GM21717 (cell line): Measurements from ENCODE around the gene TICRR.

Source experiments
- ATAC-seq: cut with Tn5 transposase; IDR thresholded peaks from one replicate; pipeline ENCODE4 v1.9.1; 2021; ENCODE audit warnings: mild to moderate bottlenecking, moderate library complexity; ENCODE audit not compliant: unreplicated experiment

Gene TICRR

DNA sequence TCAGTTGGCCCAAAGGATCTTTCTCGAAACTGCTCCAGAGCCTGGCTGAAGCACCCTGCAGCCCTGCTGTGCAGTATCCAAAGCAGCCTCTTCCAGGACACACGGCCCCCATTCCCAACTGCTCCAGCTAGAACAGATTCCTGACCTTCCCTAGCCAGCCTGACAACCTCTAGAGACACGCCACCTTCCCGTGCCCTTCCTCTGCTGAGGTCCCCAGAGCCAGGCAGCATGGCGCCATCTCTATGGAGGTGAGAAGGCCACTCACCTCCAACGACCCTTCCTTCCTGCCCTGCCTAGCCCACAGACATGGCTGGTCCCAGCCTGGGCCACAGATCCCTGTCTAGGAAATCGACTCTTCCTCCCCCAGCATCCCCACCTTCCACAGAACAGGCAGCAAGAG, 76.9 kb downstream of the TICRR start:
- no peak for ATAC-seq

DNA sequence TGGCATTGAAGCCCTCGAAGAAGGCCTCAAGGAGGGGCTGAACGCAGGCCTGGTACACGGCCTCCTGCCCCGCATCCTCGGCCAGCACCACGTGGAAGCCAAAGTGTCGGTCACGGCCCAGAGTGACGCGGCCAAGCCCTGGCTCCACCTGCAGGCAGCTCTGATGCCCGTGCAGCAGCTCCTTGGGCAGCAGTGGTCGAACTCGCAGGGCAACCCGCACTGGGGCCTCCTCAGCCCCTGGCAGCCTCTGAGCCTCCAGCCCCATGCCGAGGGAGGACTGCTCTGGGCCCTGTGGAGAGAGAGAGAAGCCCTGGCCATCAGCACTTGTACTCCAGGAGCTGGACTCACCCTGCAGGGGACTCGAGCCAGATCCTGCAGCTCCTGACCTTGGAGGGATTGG, 77.4 kb downstream of the TICRR start:
- no peak for ATAC-seq

- no peak for ATAC-seq
Observed at GRCh38 chr15:89653578-89653977, 78.3 kb downstream of the TICRR start.

DNA sequence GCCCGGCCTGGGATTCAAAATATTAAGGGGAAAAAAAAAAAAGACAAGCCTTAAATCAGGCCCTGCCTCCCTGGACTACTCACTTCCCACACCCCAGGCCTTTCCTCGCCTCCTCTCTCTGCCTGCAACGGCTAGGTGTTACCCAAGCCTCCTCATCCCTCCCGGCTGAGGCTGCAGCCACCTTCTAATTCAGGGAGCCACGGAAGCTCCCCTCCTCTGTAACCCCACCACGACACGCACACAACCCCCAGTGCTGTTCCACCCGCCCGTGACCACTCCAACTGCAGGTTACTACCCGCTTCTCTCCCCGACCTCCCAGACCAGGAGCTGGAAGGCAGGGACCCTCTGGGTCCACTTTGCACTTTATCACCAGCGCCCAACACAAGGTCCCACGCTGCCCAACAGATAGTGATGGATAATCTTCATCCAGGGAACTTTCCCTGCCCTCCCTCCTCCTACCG, 79.1 kb downstream of the TICRR start:
- no peak for ATAC-seq

GRCh38 chr15:89654847-89655805, 79.9 kb downstream of the TICRR start, which contains the start of gene KIF7:
KIF7 (minus strand) TSS chr15:89655467; CDS start chr15:89652930, 2,537 bp downstream.
- ATAC-seq, result no peak

DNA sequence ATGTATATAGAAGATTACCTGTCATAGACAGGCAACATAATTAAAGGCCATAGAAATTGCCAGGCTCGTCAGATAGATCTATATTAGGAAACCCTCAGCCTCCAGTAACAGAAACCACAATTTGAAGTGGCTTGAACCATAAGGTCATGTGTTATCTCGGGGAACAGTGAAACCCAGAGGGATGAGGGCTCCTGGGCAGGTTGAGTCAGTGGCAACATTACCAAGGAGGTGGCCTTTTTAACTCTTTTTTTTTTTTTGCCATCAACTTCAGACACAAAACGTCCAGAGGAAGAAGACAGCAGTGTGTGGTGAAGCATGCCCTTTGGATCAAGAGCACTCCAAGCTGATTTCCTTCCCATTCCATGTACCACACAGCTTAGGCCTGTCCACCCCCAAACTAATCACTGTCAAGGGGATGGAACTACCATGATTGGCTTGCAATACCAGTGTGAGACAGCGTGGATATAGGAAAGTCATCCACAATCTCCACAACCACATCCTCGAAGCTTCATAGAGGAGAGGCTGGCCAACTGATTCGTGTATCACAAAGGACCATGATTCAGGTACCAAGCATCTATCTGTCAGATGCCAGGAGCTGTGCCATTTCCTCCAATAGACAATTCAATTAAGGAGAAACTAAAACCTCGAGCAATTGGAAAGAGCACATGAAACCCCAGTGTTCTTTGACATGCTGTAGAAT, 81.0 kb downstream of the TICRR start:
- no peak for ATAC-seq

DNA sequence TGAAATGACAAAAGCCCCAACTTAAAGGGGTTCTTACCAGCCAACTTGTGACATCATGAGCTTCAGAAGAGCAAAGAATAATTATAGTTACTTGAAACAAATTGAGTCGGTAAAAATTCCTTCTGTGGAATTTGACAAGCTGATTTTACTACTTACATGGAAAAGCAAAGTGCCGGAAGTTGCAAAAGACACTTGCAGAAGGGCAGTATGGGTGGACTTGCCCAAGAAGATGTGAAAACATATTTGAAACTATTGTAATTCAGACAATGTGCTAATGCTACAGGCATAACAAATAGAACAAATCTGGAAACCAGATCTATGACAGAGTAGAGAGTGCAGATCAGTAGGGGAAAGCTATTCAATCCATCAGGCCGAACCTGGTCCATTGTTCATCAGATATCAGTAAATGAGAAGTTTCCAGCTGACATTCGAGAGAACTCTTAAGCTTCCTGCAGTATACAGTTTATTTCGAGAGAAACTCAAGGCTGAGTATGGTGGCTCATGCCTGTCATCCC, 82.5 kb downstream of the TICRR start:
- no peak for ATAC-seq

GRCh38 chr15:89659295-89659694, 84.0 kb downstream of the TICRR start:
- no peak for ATAC-seq

- ATAC-seq, result no peak
Observed at GRCh38 chr15:89660556-89660955, 85.3 kb downstream of the TICRR start.

DNA sequence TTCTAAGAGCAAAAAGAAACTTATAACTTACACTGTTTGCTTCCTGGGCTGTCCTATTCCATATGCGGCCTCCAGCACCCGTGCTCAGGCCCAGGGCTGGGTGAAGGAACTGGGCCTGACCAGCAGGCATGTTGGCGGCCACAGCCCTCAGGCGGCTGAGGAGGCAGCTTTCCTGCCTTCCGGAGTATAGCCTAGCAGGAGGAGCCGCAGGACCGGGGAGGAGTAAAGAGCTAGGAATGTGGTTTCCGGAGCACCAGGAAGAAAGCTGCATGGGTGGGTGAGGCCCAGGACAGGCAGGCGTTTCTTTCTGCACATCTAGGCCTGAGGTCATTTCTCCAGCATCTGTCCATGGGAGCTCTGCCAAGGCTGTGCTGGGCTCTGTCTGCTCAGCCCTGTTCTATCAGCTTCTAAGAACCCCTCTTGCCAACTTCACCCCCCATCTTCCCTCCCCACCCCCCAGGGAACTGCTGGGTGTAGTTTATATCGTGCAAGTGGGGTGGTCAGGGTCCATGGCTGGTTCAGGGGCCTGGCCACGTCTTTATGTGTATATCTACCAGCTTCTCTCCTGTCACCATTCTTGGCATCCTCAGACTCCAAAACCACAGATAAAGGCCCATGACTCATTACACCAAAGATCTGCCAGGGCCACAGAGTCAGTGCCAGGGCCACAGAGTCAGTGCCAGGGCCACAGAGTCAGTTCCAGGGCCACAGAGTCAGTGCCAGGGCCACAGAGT, 87.8 kb downstream of the TICRR start:
- no peak for ATAC-seq

GRCh38 chr15:89664441-89665350, 89.4 kb downstream of the TICRR start:
- no peak for ATAC-seq

GRCh38 chr15:89665449-89666181, 90.3 kb downstream of the TICRR start:
- no peak for ATAC-seq

DNA sequence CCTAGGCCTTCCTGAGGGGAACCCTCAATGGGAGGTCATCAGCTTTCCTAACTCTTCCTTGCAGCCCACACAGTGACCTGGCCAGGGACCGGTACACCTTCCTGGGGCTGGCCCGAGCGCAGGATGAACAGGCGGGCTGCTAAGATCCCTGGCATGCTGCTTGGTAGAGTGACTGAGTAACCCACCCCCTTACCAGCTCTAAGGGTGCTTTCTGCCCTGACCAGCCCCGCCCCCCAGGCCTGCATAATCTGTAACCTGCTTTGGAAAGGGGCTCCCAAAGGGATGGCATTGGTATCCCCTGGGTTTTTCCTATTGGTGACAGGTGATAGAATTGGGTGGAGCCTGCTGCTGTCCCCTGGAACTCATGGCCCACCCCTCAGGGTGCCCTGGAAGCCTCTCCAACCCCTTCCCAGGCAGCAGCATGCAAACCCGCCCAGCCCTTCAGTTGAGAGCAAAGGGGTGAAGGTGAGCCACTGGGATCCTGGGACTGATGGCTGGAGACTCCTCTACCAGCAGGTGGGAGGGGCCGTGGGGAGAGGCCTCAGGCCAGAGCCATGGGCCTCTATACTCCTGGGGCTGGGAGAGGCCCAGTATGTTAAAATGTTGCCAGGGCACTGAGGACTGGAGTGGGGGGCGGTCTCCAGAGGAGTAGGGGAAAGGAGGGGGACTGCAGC, 91.1 kb downstream of the TICRR start:
- no peak for ATAC-seq

DNA sequence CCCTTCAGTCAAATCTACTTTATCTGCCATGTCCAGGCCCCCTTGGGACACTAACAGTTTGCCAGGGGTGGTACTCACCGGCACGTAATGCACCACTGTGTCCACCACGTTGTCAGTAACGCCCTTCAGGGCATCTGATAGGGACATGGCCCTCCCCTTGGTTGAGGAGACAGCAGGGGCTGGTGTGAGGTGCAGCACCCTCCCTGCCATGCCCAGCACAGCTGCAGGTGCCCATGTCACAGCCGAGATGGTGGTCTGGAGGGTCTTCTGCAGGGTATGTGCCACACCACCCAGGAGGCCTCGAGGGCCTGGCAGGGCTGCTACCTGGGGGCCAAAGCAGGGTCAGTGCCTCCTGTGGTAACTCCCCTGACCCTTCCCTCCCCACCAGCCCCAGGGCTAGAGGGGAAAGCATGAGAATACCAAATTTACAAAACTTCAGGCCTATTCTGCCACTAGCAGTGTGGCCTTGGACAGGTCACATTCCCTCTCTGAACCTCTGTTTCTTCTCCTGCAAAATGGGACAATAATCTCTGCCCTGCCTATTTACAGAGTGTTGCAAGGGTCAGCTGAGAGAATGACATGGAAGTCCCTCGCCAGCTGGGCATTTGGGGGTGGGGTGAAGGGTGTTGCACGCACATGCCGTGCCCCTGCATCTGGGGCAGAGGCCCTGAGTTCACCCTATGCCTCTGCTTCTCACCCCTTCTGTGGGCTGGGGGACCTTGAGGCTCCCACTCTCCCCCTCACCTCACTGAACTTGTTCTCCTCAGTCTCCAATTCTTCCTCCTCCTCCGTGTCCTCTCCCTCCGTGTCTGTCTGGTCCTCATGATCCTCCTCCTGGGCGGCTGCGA, 91.8 kb downstream of the TICRR start:
- ATAC-seq, result no peak

- ATAC-seq, result no peak
Observed at GRCh38 chr15:89667706-89667960, 92.4 kb downstream of the TICRR start.

DNA sequence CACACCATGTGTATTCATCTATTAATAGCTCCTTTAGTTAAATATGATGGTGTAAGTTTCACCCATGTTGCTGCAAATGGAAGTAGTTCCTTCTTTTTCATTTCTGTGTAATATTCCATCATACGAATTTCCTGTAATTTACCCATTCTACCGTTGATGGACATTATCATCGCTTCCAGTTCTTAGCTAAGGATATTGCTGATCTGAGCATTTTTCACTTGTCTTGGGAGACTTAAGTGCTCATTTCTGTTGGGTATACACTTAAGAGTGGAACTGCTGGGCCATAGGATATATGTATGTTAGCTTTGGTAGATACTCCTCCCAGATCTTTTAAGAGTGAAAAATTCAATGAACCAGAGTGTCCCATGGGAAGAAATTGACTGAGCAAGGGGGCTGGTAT, 92.9 kb downstream of the TICRR start:
- no peak for ATAC-seq

DNA sequence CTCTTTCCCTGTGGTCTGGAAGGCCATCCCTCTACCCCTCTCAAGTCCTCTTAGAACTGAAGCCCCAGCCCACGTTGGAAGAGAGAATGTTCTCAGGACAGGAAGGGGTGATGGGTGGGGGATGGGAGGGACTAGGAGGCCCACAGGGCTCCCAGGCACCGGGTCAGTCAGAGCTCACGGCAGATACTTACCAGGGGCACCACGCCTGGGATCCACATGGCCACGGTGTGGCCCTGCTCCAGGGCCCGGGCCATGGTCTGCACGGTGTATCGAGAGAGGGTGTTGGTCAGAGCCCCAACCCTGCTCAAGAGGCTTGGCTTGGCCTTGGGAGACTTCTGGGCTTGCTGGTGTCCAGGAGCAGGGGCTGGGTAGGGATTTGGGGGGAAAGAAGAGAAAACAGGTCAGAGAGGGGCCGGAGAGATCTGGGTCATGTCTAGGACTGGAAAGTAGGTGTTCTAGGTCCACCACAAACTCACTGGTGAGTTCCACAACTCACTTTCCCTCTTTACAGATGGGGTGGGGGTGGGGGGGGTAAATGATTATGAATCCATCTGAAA, 94.1 kb downstream of the TICRR start:
- ATAC-seq, result no peak

DNA sequence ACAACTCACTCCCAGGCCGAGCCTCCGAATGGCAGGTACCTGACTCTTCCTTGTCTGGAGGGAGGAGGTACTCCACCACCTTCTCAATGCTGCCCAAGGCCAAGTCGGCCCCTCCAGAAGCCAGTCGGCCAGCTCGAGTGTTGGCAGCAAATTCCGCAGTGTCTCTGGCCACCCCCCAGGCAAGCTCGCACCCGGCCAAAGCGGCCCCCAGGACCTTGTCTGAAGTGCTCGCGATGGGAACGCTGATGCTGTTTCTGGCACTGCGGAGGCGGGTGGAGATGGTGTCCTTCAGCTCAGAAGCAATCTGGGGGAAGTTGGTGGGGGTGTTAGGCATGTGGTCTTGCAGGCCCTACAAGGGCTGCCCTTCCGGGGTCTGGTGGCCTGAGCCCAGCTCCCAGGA, 94.7 kb downstream of the TICRR start:
- ATAC-seq, result no peak
